GM21576 (cell line): ENCODE measurements around the gene PCBP3.
"Not testable (repeated sequence)": the region's sequence is repeated elsewhere in the genome, so short reads cannot be mapped to it uniquely, and the experiment has no call there.

ENCODE experiments used
- ATAC-seq: cut with Tn5 transposase; IDR thresholded peaks from one replicate; pipeline ENCODE4 v1.9.1; 2021; ENCODE audit warnings: mild to moderate bottlenecking, moderate library complexity; ENCODE audit not compliant: unreplicated experiment

The PCBP3 gene

GRCh38 chr21:45802956-45803617, 159.6 kb downstream of the PCBP3 start:
- no peak for ATAC-seq

GRCh38 chr21:45803618-45804340, 160.3 kb downstream of the PCBP3 start:
- no peak for ATAC-seq

- no peak for ATAC-seq
Observed at GRCh38 chr21:45804809-45805313, 161.3 kb downstream of the PCBP3 start.

- ATAC-seq, result no peak
Observed at GRCh38 chr21:45805321-45805720, 161.8 kb downstream of the PCBP3 start.

- no peak for ATAC-seq
Observed at GRCh38 chr21:45806042-45806441, 162.5 kb downstream of the PCBP3 start.

- not testable (repeated sequence) for ATAC-seq
Observed at GRCh38 chr21:45808663-45809062, 165.1 kb downstream of the PCBP3 start.

- no peak for ATAC-seq
Observed at GRCh38 chr21:45809421-45809820, 165.9 kb downstream of the PCBP3 start.

- no peak for ATAC-seq
Observed at GRCh38 chr21:45811136-45811535, 167.6 kb downstream of the PCBP3 start.

- ATAC-seq, result not testable (repeated sequence)
Observed at GRCh38 chr21:45814210-45814940, 170.8 kb downstream of the PCBP3 start.

GRCh38 chr21:45815781-45816180, 172.3 kb downstream of the PCBP3 start:
- ATAC-seq, result not testable (repeated sequence)

GRCh38 chr21:45816794-45817193, 173.3 kb downstream of the PCBP3 start:
- no peak for ATAC-seq

GRCh38 chr21:45817345-45817744, 173.8 kb downstream of the PCBP3 start:
- ATAC-seq, result no peak

- no peak for ATAC-seq
Observed at GRCh38 chr21:45818276-45818903, 174.9 kb downstream of the PCBP3 start.

GRCh38 chr21:45818904-45819285, 175.4 kb downstream of the PCBP3 start:
- ATAC-seq, result no peak

GRCh38 chr21:45819478-45820170, 176.1 kb downstream of the PCBP3 start:
- no peak for ATAC-seq

GRCh38 chr21:45820171-45821091, 176.9 kb downstream of the PCBP3 start:
- ATAC-seq, result no peak

GRCh38 chr21:45821315-45821962, 177.9 kb downstream of the PCBP3 start:
- ATAC-seq, result no peak

GRCh38 chr21:45821998-45822397, 178.5 kb downstream of the PCBP3 start:
- ATAC-seq, result no peak
